ENCODE results near the gene SUN1. TPM values are rescaled to one million over a fixed set of nuclear protein-coding genes. Genes with fewer than 3 reads are reported as not detected.

The SUN1 gene
- polyA plus RNA-seq, 3 donors, result 44.2 to 154 (median 51.5) TPM

- 87% methylated on average over 3 of the region's 16 CpGs for WGBS (ENCODE audit: insufficient coverage)
- peaks cover 0 to 3% (median 0%) of the 10 kb centered on the region in 3 donors for H3K27me3 Mint-ChIP-seq (ENCODE audit: low read depth in 3 of 3)
- no peaks in the 10 kb centered on the region for H3K9me3 ChIP-seq (replicated peaks in 1 of 2; ENCODE audit: control insufficient read depth in 1 of 2, insufficient read depth in 1 of 2, low read length in 2 of 2)
- DNase-seq, result no peak
- no peak overlapping the region for H3K27ac ChIP-seq (ENCODE audit: low read depth in 1 of 2, low read length in 2 of 2)
- H3K4me3 ChIP-seq (replicated peaks in 1 of 3; ENCODE audit: low read depth in 2 of 3, low read length in 3 of 3), result no peak overlapping the region
- H3K79me2 ChIP-seq (ENCODE audit: insufficient read depth, low read length), result no peaks in the 10 kb centered on the region
- H3K27me3 ChIP-seq (ENCODE audit: control insufficient read depth in 2 of 2, insufficient read depth in 2 of 2, low read length in 2 of 2), result no peaks in the 10 kb centered on the region
- intact Hi-C loops (cut with micrococcal nuclease), result no loop called here
- H3K4me1 ChIP-seq (ENCODE audit: control insufficient read depth in 1 of 2, insufficient read depth in 2 of 2, low read length in 2 of 2), result no peaks in the 10 kb centered on the region
- no peaks in the 10 kb centered on the region for H3K9me3 Mint-ChIP-seq
- H3K36me3 ChIP-seq (replicated peaks in 1 of 2; ENCODE audit: control insufficient read depth in 1 of 2, insufficient read depth in 2 of 2, low read length in 2 of 2), result peaks cover 70 to 98% of the 10 kb centered on the region in 2 donors
- H3K36me3 Mint-ChIP-seq, result peaks cover 85 to 96% of the 10 kb centered on the region in 2 donors
- no peaks in the 10 kb centered on the region for H4K20me1 ChIP-seq (ENCODE audit: insufficient read depth, low read length)
- no peak overlapping the region for H3K4me3 Mint-ChIP-seq
- H2AFZ ChIP-seq (ENCODE audit: insufficient read depth, low read depth, low read length, poor library complexity, severe bottlenecking), result no peak overlapping the region
- H3K27ac Mint-ChIP-seq, result no peak overlapping the region
- TF ChIP-seq CTCF (IDR thresholded peaks at IDR 0.05), result no peak
- no peaks in the 10 kb centered on the region for H3K4me1 Mint-ChIP-seq
- no peak overlapping the region for H3K4me2 ChIP-seq (replicated peaks; ENCODE audit: extremely low read depth, low read length, poor library complexity, severe bottlenecking)
- H3K9ac ChIP-seq (ENCODE audit: insufficient read depth, low read length, poor library complexity, severe bottlenecking), result no peak overlapping the region
Measured at GRCh38 chr7:859359-860030, 27.2 kb downstream of the SUN1 start.

- H3K4me3 ChIP-seq (replicated peaks in 1 of 3; ENCODE audit: low read depth in 2 of 3, low read length in 3 of 3), result no peak overlapping the region
- no peak overlapping the region for H3K9ac ChIP-seq (ENCODE audit: insufficient read depth, low read length, poor library complexity, severe bottlenecking)
- Mint-ChIP-seq H3K36me3 (peaks cover 84 to 96% of the 10 kb centered on the region in 2 donors), H3K27ac (no peak overlapping the region), H3K27me3 (ENCODE audit: low read depth in 3 of 3) (peaks cover 0 to 3% (median 0%) of the 10 kb centered on the region in 3 donors), H3K4me1 (no peaks in the 10 kb centered on the region), H3K4me3 (no peak overlapping the region), H3K9me3 (peaks cover 0 to 2% (median 0%) of the 10 kb centered on the region in 7 donors)
- 96% methylated on average over 21 of the region's 21 CpGs for WGBS (ENCODE audit: insufficient coverage)
- peaks cover 64 to 99% of the 10 kb centered on the region in 2 donors for H3K36me3 ChIP-seq (replicated peaks in 1 of 2; ENCODE audit: control insufficient read depth in 1 of 2, insufficient read depth in 2 of 2, low read length in 2 of 2)
- H3K27me3 ChIP-seq (ENCODE audit: control insufficient read depth in 2 of 2, insufficient read depth in 2 of 2, low read length in 2 of 2), result no peaks in the 10 kb centered on the region
- H3K9me3 ChIP-seq (replicated peaks in 1 of 2; ENCODE audit: control insufficient read depth in 1 of 2, insufficient read depth in 1 of 2, low read length in 2 of 2), result no peaks in the 10 kb centered on the region
- H3K4me2 ChIP-seq (replicated peaks; ENCODE audit: extremely low read depth, low read length, poor library complexity, severe bottlenecking), result no peak overlapping the region
- no peaks in the 10 kb centered on the region for H3K4me1 ChIP-seq (ENCODE audit: control insufficient read depth in 1 of 2, insufficient read depth in 2 of 2, low read length in 2 of 2)
- H4K20me1 ChIP-seq (ENCODE audit: insufficient read depth, low read length), result no peaks in the 10 kb centered on the region
- H2AFZ ChIP-seq (ENCODE audit: insufficient read depth, low read depth, low read length, poor library complexity, severe bottlenecking), result no peak overlapping the region
- H3K79me2 ChIP-seq (ENCODE audit: insufficient read depth, low read length), result no peaks in the 10 kb centered on the region
- no peak overlapping the region for H3K27ac ChIP-seq (ENCODE audit: low read depth in 1 of 2, low read length in 2 of 2)
- intact Hi-C loops (cut with micrococcal nuclease), result no loop called here
- DNase-seq, result no peak
- no peak for TF ChIP-seq CTCF (IDR thresholded peaks at IDR 0.05)
Measured at GRCh38 chr7:860149-860548, 27.9 kb downstream of the SUN1 start.
